Tibial nerve (tissue), 3 donors: ENCODE measurements around the gene CLK2.

ENCODE experiments used
- CTCF ChIP-seq, 5 experiments: fragments of 200-600 bp in 3 of 5; fragments of 450-650 bp in 2 of 5; sonication (generic) in 3 of 5; IDR thresholded peaks; one replicate each; pipeline ENCODE4 v1.5.1; 2016 to 2019; ENCODE audit warnings: antibody characterized with exemption in 5 of 5, mild to moderate bottlenecking in 3 of 5, moderate library complexity in 2 of 5
- POLR2A ChIP-seq, 2 donors: fragments of 450-650 bp; IDR thresholded peaks; one replicate each; pipeline ENCODE4 v1.6.1; 2017; ENCODE audit warnings: antibody characterized with exemption in 2 of 2, mild to moderate bottlenecking in 2 of 2, moderate library complexity in 2 of 2

- no peak for TF ChIP-seq CTCF (IDR thresholded peaks at IDR 0.05)
- no peak for TF ChIP-seq POLR2A (IDR thresholded peaks at IDR 0.05)
Observed at GRCh38 chr1:155279268-155279667, 6.0 kb upstream of the CLK2 start.
